Measurements from ENCODE around the gene BSND.
"Not testable (repeated sequence)": the region's sequence is repeated elsewhere in the genome, so short reads cannot be mapped to it uniquely, and the experiment has no call there.

BSND gene

GRCh38 chr1:54953846-54954245 lies 44.9 kb upstream of the BSND start:
- no peak overlapping the region for H3K4me3 ChIP-seq (ENCODE audit: low read depth, low read length)
- TF ChIP-seq CTCF (IDR thresholded peaks at IDR 0.05; ENCODE audit: borderline replicate concordance, insufficient read depth, low read depth, low read length): no peak

- TF ChIP-seq CTCF (IDR thresholded peaks at IDR 0.05; ENCODE audit: borderline replicate concordance, insufficient read depth, low read depth, low read length): no peak
- no peak overlapping the region for H3K4me3 ChIP-seq (ENCODE audit: low read depth, low read length)
Measured at GRCh38 chr1:54955359-54955758, 43.4 kb upstream of the BSND start.

GRCh38 chr1:54956726-54957125 lies 42.0 kb upstream of the BSND start:
- no peak overlapping the region for H3K4me3 ChIP-seq (ENCODE audit: low read depth, low read length)
- no peak for TF ChIP-seq CTCF (IDR thresholded peaks at IDR 0.05; ENCODE audit: borderline replicate concordance, insufficient read depth, low read depth, low read length)

- no peak overlapping the region for H3K4me3 ChIP-seq (ENCODE audit: low read depth, low read length)
- no peak for TF ChIP-seq CTCF (IDR thresholded peaks at IDR 0.05; ENCODE audit: borderline replicate concordance, insufficient read depth, low read depth, low read length)
Measured at GRCh38 chr1:54959241-54959640, 39.5 kb upstream of the BSND start.

GRCh38 chr1:54962612-54963395 lies 35.9 kb upstream of the BSND start:
- no peak for TF ChIP-seq CTCF (IDR thresholded peaks at IDR 0.05; ENCODE audit: borderline replicate concordance, insufficient read depth, low read depth, low read length)
- H3K4me3 ChIP-seq (ENCODE audit: low read depth, low read length): no peak overlapping the region

- not testable (repeated sequence) for H3K4me3 ChIP-seq (ENCODE audit: low read depth, low read length)
Measured at GRCh38 chr1:54963829-54964228, 34.9 kb upstream of the BSND start.

GRCh38 chr1:54965624-54966340 lies 33.0 kb upstream of the BSND start:
- TF ChIP-seq CTCF (IDR thresholded peaks at IDR 0.05; ENCODE audit: borderline replicate concordance, insufficient read depth, low read depth, low read length): no peak
- no peak overlapping the region for H3K4me3 ChIP-seq (ENCODE audit: low read depth, low read length)
